Measurements from ENCODE around the gene CACNA2D3.

The CACNA2D3 gene

GRCh38 chr3:55089211-55089610 is 966.9 kb downstream of the CACNA2D3 start:
- no peaks in the 10 kb centered on the region for H4K20me1 ChIP-seq (ENCODE audit: low read depth, low read length)
- H3K79me2 ChIP-seq (ENCODE audit: insufficient read depth, low read length), result no peaks in the 10 kb centered on the region
- H3F3A ChIP-seq (ENCODE audit: insufficient read depth), result no peaks in the 10 kb centered on the region
- no peak overlapping the region for H2AFZ ChIP-seq (ENCODE audit: low read depth, low read length, severe bottlenecking)
- no peaks in the 10 kb centered on the region; the same call in 1 of the 2 replicates for H3K9me3 ChIP-seq (ENCODE audit: insufficient read depth, low read length)
- no peaks in the 10 kb centered on the region for H3K36me3 ChIP-seq (ENCODE audit: low read length)
- no peak overlapping the region for H3K4me2 ChIP-seq (ENCODE audit: low read depth, low read length, poor library complexity, severe bottlenecking)
- no peak overlapping the region for H3K27ac ChIP-seq (ENCODE audit: low read depth, low read length)
- no peaks in the 10 kb centered on the region for H3K9me2 ChIP-seq (replicated peaks; ENCODE audit: insufficient read depth, low read length)
- no peaks in the 10 kb centered on the region for H3K27me3 ChIP-seq (ENCODE audit: low read length)
- no peak overlapping the region for H3K9ac ChIP-seq (ENCODE audit: low read length)
- TF ChIP-seq EZH2phosphoT487 (conservative IDR thresholded peaks at IDR 0.05; ENCODE audit: low read length), result no peak
- no peak for TF ChIP-seq CTCF (IDR thresholded peaks at IDR 0.05; ENCODE audit: insufficient read depth, low read length, poor library complexity, severe bottlenecking)
- no peak overlapping the region for H3K4me3 ChIP-seq (ENCODE audit: insufficient read depth, low read length, poor library complexity, severe bottlenecking)

- Histone ChIP-seq H3K9ac (ENCODE audit: low read length) (no peak overlapping the region), H3K27me3 (ENCODE audit: low read length) (no peaks in the 10 kb centered on the region), H2AFZ (ENCODE audit: low read depth, low read length, severe bottlenecking) (no peak overlapping the region), H3K27ac (ENCODE audit: low read depth, low read length) (no peak overlapping the region), H3K9me2 (replicated peaks; ENCODE audit: insufficient read depth, low read length) (no peaks in the 10 kb centered on the region), H3F3A (ENCODE audit: insufficient read depth) (no peaks in the 10 kb centered on the region), H3K4me3 (ENCODE audit: insufficient read depth, low read length, poor library complexity, severe bottlenecking) (no peak overlapping the region), H3K79me2 (ENCODE audit: insufficient read depth, low read length) (no peaks in the 10 kb centered on the region), H3K4me2 (ENCODE audit: low read depth, low read length, poor library complexity, severe bottlenecking) (no peak overlapping the region), H3K9me3 (ENCODE audit: insufficient read depth, low read length) (no peaks in the 10 kb centered on the region; the same call in 1 of the 2 replicates), H3K36me3 (ENCODE audit: low read length) (no peaks in the 10 kb centered on the region), H4K20me1 (ENCODE audit: low read depth, low read length) (no peaks in the 10 kb centered on the region)
- TF ChIP-seq EZH2phosphoT487 (conservative IDR thresholded peaks at IDR 0.05; ENCODE audit: low read length) (no peak), CTCF (IDR thresholded peaks at IDR 0.05; ENCODE audit: insufficient read depth, low read length, poor library complexity, severe bottlenecking) (no peak)
Observed at GRCh38 chr3:55090291-55090690, 967.9 kb downstream of the CACNA2D3 start.

GRCh38 chr3:55090746-55091145 is 968.4 kb downstream of the CACNA2D3 start:
- Histone ChIP-seq H3K9me3 (ENCODE audit: insufficient read depth, low read length) (no peaks in the 10 kb centered on the region; the same call in 1 of the 2 replicates), H2AFZ (ENCODE audit: low read depth, low read length, severe bottlenecking) (no peak overlapping the region), H3K79me2 (ENCODE audit: insufficient read depth, low read length) (no peaks in the 10 kb centered on the region), H3K27ac (ENCODE audit: low read depth, low read length) (no peak overlapping the region), H3K9ac (ENCODE audit: low read length) (no peak overlapping the region), H3K27me3 (ENCODE audit: low read length) (no peaks in the 10 kb centered on the region), H3K4me2 (ENCODE audit: low read depth, low read length, poor library complexity, severe bottlenecking) (no peak overlapping the region), H3F3A (ENCODE audit: insufficient read depth) (no peaks in the 10 kb centered on the region), H3K9me2 (replicated peaks; ENCODE audit: insufficient read depth, low read length) (no peaks in the 10 kb centered on the region), H4K20me1 (ENCODE audit: low read depth, low read length) (no peaks in the 10 kb centered on the region), H3K4me3 (ENCODE audit: insufficient read depth, low read length, poor library complexity, severe bottlenecking) (no peak overlapping the region), H3K36me3 (ENCODE audit: low read length) (no peaks in the 10 kb centered on the region)
- TF ChIP-seq CTCF (IDR thresholded peaks at IDR 0.05; ENCODE audit: insufficient read depth, low read length, poor library complexity, severe bottlenecking) (no peak), EZH2phosphoT487 (conservative IDR thresholded peaks at IDR 0.05; ENCODE audit: low read length) (no peak)

All from SU-DHL-6 (cell line).